BJ (cell line): ENCODE data around the gene GSTM3. TPM values are rescaled to one million over a fixed set of nuclear protein-coding genes. Genes with fewer than 3 reads are reported as not detected.

Experiments used
- CTCF ChIA-PET: fragments of 350-600 bp; formaldehyde crosslinking; extraction: SDS; loops from one replicate; lab custom pipeline; 2021; ENCODE audit warnings: antibody characterized with exemption, inconsistent platforms; lab: Yijun Ruan, JAX
- POLR2A ChIA-PET: fragments of 300-600 bp; sonication (Branson Sonifier 250); formaldehyde crosslinking; extraction: SDS; loops from one replicate; lab custom pipeline; 2021; ENCODE audit warnings: antibody characterized with exemption; lab: Charles Lee
- DNase-seq: peaks from one replicate; pipeline ENCODE4 v3.0.0-alpha.2; 2011; ENCODE audit warnings: low read depth
- H3K27me3 ChIP-seq: 2 replicates; pipeline ENCODE4 v1.6.0; 2011; ENCODE audit warnings: low read length; ENCODE audit not compliant: control insufficient read depth, insufficient read depth
- H3K36me3 ChIP-seq: 2 replicates; pipeline ENCODE4 v1.5.1; 2011; ENCODE audit warnings: low read length; ENCODE audit not compliant: control insufficient read depth, insufficient read depth
- H3K4me3 ChIP-seq: 2 replicates; pipeline ENCODE4 v1.5.1; 2011; ENCODE audit warnings: low read depth, mild to moderate bottlenecking, control low read depth, low read length
- CTCF ChIP-seq: IDR thresholded peaks from 2 replicates; pipeline ENCODE4 v1.5.1; 2011; ENCODE audit warnings: low read depth, mild to moderate bottlenecking, control low read depth, inconsistent platforms, low read length, moderate library complexity; ENCODE audit not compliant: insufficient read depth
- polyA plus RNA-seq: library from polyadenylated mRNA; depleted of rRNA; stranded (reverse); fragments of >200 nt; gene quantifications from 2 replicates; pipeline ENCODE4 v1.2.3, GENCODE V29; 2011

Gene GSTM3
- polyA plus RNA-seq, 1 experiment, result 113 TPM

GRCh38 chr1:109784551-109785252 is 43.9 kb upstream of the GSTM3 start:
- Histone ChIP-seq H3K27me3 (no peaks in the 10 kb centered on the region), H3K36me3 (no peaks in the 10 kb centered on the region), H3K4me3 (no peak overlapping the region)
- POLR2A ChIA-PET, result no interaction called here
- CTCF ChIA-PET, result interaction anchor here (1.4 to 26.2 kb wide), 3 partner anchors 17 to 227 kb away, joined by 3 to 763 read pairs (median 13); partner anchors contain the start of gene AHCYL1
- no peak for TF ChIP-seq CTCF
- no peak for DNase-seq

GRCh38 chr1:109783436-109783835 is 42.6 kb upstream of the GSTM3 start:
- CTCF ChIA-PET, result interaction anchor here (1.0 to 26.2 kb wide), 7 partner anchors 9 to 235 kb away, joined by 3 to 763 read pairs (median 6); partner anchors contain the start of genes AHCYL1 and GNAI3
- no peak overlapping the region for H3K4me3 ChIP-seq
- no peaks in the 10 kb centered on the region for H3K36me3 ChIP-seq
- no peaks in the 10 kb centered on the region for H3K27me3 ChIP-seq
- no peak for TF ChIP-seq CTCF
- POLR2A ChIA-PET, result no interaction called here
- DNase-seq, result no peak

- Histone ChIP-seq H3K4me3 (no peak overlapping the region), H3K27me3 (no peaks in the 10 kb centered on the region), H3K36me3 (no peaks in the 10 kb centered on the region)
- CTCF ChIA-PET, result interaction anchor here (1.2 to 26.2 kb wide), 6 partner anchors 9 to 229 kb away, joined by 3 to 763 read pairs (median 10); partner anchors contain the start of gene AHCYL1
- no peak for DNase-seq
- no peak for TF ChIP-seq CTCF
- POLR2A ChIA-PET, result no interaction called here
These were observed 42.1 kb upstream of the GSTM3 start for GRCh38 chr1:109782927-109783326.

GRCh38 chr1:109782514-109782913 is 41.7 kb upstream of the GSTM3 start:
- no peaks in the 10 kb centered on the region for H3K27me3 ChIP-seq
- no peaks in the 10 kb centered on the region for H3K36me3 ChIP-seq
- ChIA-PET POLR2A (no interaction called here), CTCF (interaction anchor here (0.7 to 26.2 kb wide), 8 partner anchors 9 to 271 kb away, joined by 3 to 763 read pairs (median 6); partner anchors contain the start of gene AHCYL1)
- no peak for TF ChIP-seq CTCF
- peak; percentile 70 for DNase-seq
- no peak overlapping the region for H3K4me3 ChIP-seq

- no peak for TF ChIP-seq CTCF
- no peak for DNase-seq
- Histone ChIP-seq H3K27me3 (no peaks in the 10 kb centered on the region), H3K36me3 (no peaks in the 10 kb centered on the region), H3K4me3 (no peak overlapping the region)
- ChIA-PET POLR2A (no interaction called here), CTCF (interaction anchor here (0.7 to 26.2 kb wide), 7 partner anchors 9 to 272 kb away, joined by 3 to 763 read pairs (median 6); partner anchors contain the start of gene AHCYL1)
These were observed 41.0 kb upstream of the GSTM3 start for GRCh38 chr1:109781806-109782205.
